ENCODE data around the gene SH3RF3.
A peak's percentile ranks its signal among the peaks of the same experiment; 100 is the strongest.

Gene SH3RF3

GRCh38 chr2:109236147-109236546 lies 107.1 kb downstream of the SH3RF3 start:
- H3K4me3 ChIP-seq (ENCODE audit: control insufficient read depth in 1 of 7, extremely low read depth in 1 of 7, insufficient read depth in 4 of 7, low read depth in 2 of 7, low read length in 6 of 7), result no peak overlapping the region
- H3K27ac ChIP-seq (ENCODE audit: insufficient read depth in 1 of 2, low read depth in 1 of 2, low read length in 2 of 2, poor library complexity in 1 of 2, severe bottlenecking in 2 of 2), result no peak overlapping the region
- ChIA-PET POLR2A (no interaction called here), CTCF (interaction anchor here (1.0 to 1.3 kb wide), 2 partner anchors 9 to 18 kb away, joined by 3 to 4 read pairs; no protein-coding TSS in a partner anchor)
- peaks cover 0 to 2% (median 0%) of the 10 kb centered on the region in 5 experiments for H3K9me3 ChIP-seq (ENCODE audit: control extremely low read depth in 1 of 5, control insufficient read depth in 4 of 5, insufficient read depth in 2 of 5, low read depth in 1 of 5, low read length in 4 of 5)
- H3K4me1 ChIP-seq (ENCODE audit: control extremely low read depth in 1 of 4, control insufficient read depth in 4 of 4, insufficient read depth in 4 of 4, low read length in 3 of 4), result peaks cover 18 to 45% (median 30%) of the 10 kb centered on the region in 4 experiments
- no peaks in the 10 kb centered on the region for H3K36me3 ChIP-seq (ENCODE audit: control insufficient read depth in 4 of 4, insufficient read depth in 4 of 4, low read length in 3 of 4)
- no peak for DNase-seq
- no peaks in the 10 kb centered on the region for H3K27me3 ChIP-seq (replicated peaks in 2 of 5; ENCODE audit: control insufficient read depth in 4 of 5, insufficient read depth in 5 of 5, low read length in 4 of 5)
- 92% methylated on average over 2 of the region's 4 CpGs for WGBS (ENCODE audit: insufficient coverage)

- ChIA-PET CTCF (interaction anchor here (0.7 to 1.9 kb wide), 5 partner anchors 14 to 273 kb away, joined by 3 to 5 read pairs (median 3); no protein-coding TSS in a partner anchor), POLR2A (interaction anchor here (1.0 to 1.4 kb wide), 3 partner anchors 29 to 270 kb away, joined by 3 to 4 read pairs (median 3); no protein-coding TSS in a partner anchor)
- Histone ChIP-seq H3K4me1 (ENCODE audit: control extremely low read depth in 1 of 4, control insufficient read depth in 4 of 4, insufficient read depth in 4 of 4, low read length in 3 of 4) (peaks cover 18 to 41% (median 29%) of the 10 kb centered on the region in 4 experiments), H3K4me3 (ENCODE audit: control insufficient read depth in 1 of 7, extremely low read depth in 1 of 7, insufficient read depth in 4 of 7, low read depth in 2 of 7, low read length in 6 of 7) (no peak overlapping the region), H3K27me3 (replicated peaks in 2 of 5; ENCODE audit: control insufficient read depth in 4 of 5, insufficient read depth in 5 of 5, low read length in 4 of 5) (no peaks in the 10 kb centered on the region), H3K36me3 (ENCODE audit: control insufficient read depth in 4 of 4, insufficient read depth in 4 of 4, low read length in 3 of 4) (no peaks in the 10 kb centered on the region), H3K27ac (ENCODE audit: insufficient read depth in 1 of 2, low read depth in 1 of 2, low read length in 2 of 2, poor library complexity in 1 of 2, severe bottlenecking in 2 of 2) (no peak overlapping the region), H3K9me3 (ENCODE audit: control extremely low read depth in 1 of 5, control insufficient read depth in 4 of 5, insufficient read depth in 2 of 5, low read depth in 1 of 5, low read length in 4 of 5) (peaks cover 0 to 2% (median 0%) of the 10 kb centered on the region in 5 experiments)
- DNase-seq, result no peak
- WGBS (ENCODE audit: insufficient coverage), result no CpG with 5 or more reads among the region's 2 CpGs
Observed at GRCh38 chr2:109237792-109238191, 108.8 kb downstream of the SH3RF3 start.

GRCh38 chr2:109238580-109238979 lies 109.6 kb downstream of the SH3RF3 start:
- no peaks in the 10 kb centered on the region for H3K36me3 ChIP-seq (ENCODE audit: control insufficient read depth in 4 of 4, insufficient read depth in 4 of 4, low read length in 3 of 4)
- peaks cover 18 to 48% (median 29%) of the 10 kb centered on the region in 4 experiments for H3K4me1 ChIP-seq (ENCODE audit: control extremely low read depth in 1 of 4, control insufficient read depth in 4 of 4, insufficient read depth in 4 of 4, low read length in 3 of 4)
- ChIA-PET CTCF (interaction anchor here (0.7 to 1.9 kb wide), 6 partner anchors 12 to 244 kb away, joined by 3 to 6 read pairs (median 3); partner anchors contain the start of gene SH3RF3), POLR2A (interaction anchor here (1.3 to 1.8 kb wide), 3 partner anchors 20 to 36 kb away, joined by 3 to 5 read pairs (median 4); no protein-coding TSS in a partner anchor)
- peak; percentile 86 to 97 (median 94) for DNase-seq
- peaks cover 0 to 2% (median 0%) of the 10 kb centered on the region in 5 experiments for H3K9me3 ChIP-seq (ENCODE audit: control extremely low read depth in 1 of 5, control insufficient read depth in 4 of 5, insufficient read depth in 2 of 5, low read depth in 1 of 5, low read length in 4 of 5)
- no peaks in the 10 kb centered on the region for H3K27me3 ChIP-seq (replicated peaks in 2 of 5; ENCODE audit: control insufficient read depth in 4 of 5, insufficient read depth in 5 of 5, low read length in 4 of 5)
- WGBS (ENCODE audit: insufficient coverage), result 0% methylated on average over 4 of the region's 4 CpGs
- H3K4me3 ChIP-seq (ENCODE audit: control insufficient read depth in 1 of 7, extremely low read depth in 1 of 7, insufficient read depth in 4 of 7, low read depth in 2 of 7, low read length in 6 of 7), result peak overlapping the region in 2 of 7 experiments; percentile 43 to 48
- H3K27ac ChIP-seq (ENCODE audit: insufficient read depth in 1 of 2, low read depth in 1 of 2, low read length in 2 of 2, poor library complexity in 1 of 2, severe bottlenecking in 2 of 2), result no peak overlapping the region

GRCh38 chr2:109239720-109240119 lies 110.7 kb downstream of the SH3RF3 start:
- 79% methylated on average over 2 of the region's 6 CpGs for WGBS (ENCODE audit: insufficient coverage)
- no peaks in the 10 kb centered on the region for H3K36me3 ChIP-seq (ENCODE audit: control insufficient read depth in 4 of 4, insufficient read depth in 4 of 4, low read length in 3 of 4)
- ChIA-PET CTCF (interaction anchor here (1.3 to 1.5 kb wide), 2 partner anchors 14 to 25 kb away, joined by 4 to 6 read pairs; no protein-coding TSS in a partner anchor), POLR2A (interaction anchor here (1.8 kb wide), 1 partner anchor 21 kb away, joined by 5 read pairs; no protein-coding TSS in a partner anchor)
- H3K27ac ChIP-seq (ENCODE audit: insufficient read depth in 1 of 2, low read depth in 1 of 2, low read length in 2 of 2, poor library complexity in 1 of 2, severe bottlenecking in 2 of 2), result no peak overlapping the region
- DNase-seq, result peak in 2 of 3 donors; percentile 54 to 74
- no peaks in the 10 kb centered on the region for H3K27me3 ChIP-seq (replicated peaks in 2 of 5; ENCODE audit: control insufficient read depth in 4 of 5, insufficient read depth in 5 of 5, low read length in 4 of 5)
- H3K4me3 ChIP-seq (ENCODE audit: control insufficient read depth in 1 of 7, extremely low read depth in 1 of 7, insufficient read depth in 4 of 7, low read depth in 2 of 7, low read length in 6 of 7), result no peak overlapping the region
- H3K4me1 ChIP-seq (ENCODE audit: control extremely low read depth in 1 of 4, control insufficient read depth in 4 of 4, insufficient read depth in 4 of 4, low read length in 3 of 4), result peaks cover 18 to 48% (median 29%) of the 10 kb centered on the region in 4 experiments
- no peaks in the 10 kb centered on the region for H3K9me3 ChIP-seq (ENCODE audit: control extremely low read depth in 1 of 5, control insufficient read depth in 4 of 5, insufficient read depth in 2 of 5, low read depth in 1 of 5, low read length in 4 of 5)

GRCh38 chr2:109242210-109242653 lies 113.2 kb downstream of the SH3RF3 start:
- Histone ChIP-seq H3K4me3 (ENCODE audit: control insufficient read depth in 1 of 7, extremely low read depth in 1 of 7, insufficient read depth in 4 of 7, low read depth in 2 of 7, low read length in 6 of 7) (no peak overlapping the region), H3K36me3 (ENCODE audit: control insufficient read depth in 4 of 4, insufficient read depth in 4 of 4, low read length in 3 of 4) (no peaks in the 10 kb centered on the region), H3K9me3 (ENCODE audit: control extremely low read depth in 1 of 5, control insufficient read depth in 4 of 5, insufficient read depth in 2 of 5, low read depth in 1 of 5, low read length in 4 of 5) (no peaks in the 10 kb centered on the region), H3K4me1 (ENCODE audit: control extremely low read depth in 1 of 4, control insufficient read depth in 4 of 4, insufficient read depth in 4 of 4, low read length in 3 of 4) (peaks cover 12 to 41% (median 21%) of the 10 kb centered on the region in 4 experiments), H3K27ac (ENCODE audit: insufficient read depth in 1 of 2, low read depth in 1 of 2, low read length in 2 of 2, poor library complexity in 1 of 2, severe bottlenecking in 2 of 2) (no peak overlapping the region), H3K27me3 (replicated peaks in 2 of 5; ENCODE audit: control insufficient read depth in 4 of 5, insufficient read depth in 5 of 5, low read length in 4 of 5) (peaks cover 0 to 2% (median 0%) of the 10 kb centered on the region in 5 experiments)
- 95% methylated on average over 7 of the region's 7 CpGs for WGBS (ENCODE audit: insufficient coverage)
- DNase-seq, result no peak
- POLR2A ChIA-PET, result no interaction called here
- CTCF ChIA-PET, result no interaction called here

GRCh38 chr2:109242654-109243331 lies 113.8 kb downstream of the SH3RF3 start:
- H3K36me3 ChIP-seq (ENCODE audit: control insufficient read depth in 4 of 4, insufficient read depth in 4 of 4, low read length in 3 of 4), result no peaks in the 10 kb centered on the region
- H3K27ac ChIP-seq (ENCODE audit: insufficient read depth in 1 of 2, low read depth in 1 of 2, low read length in 2 of 2, poor library complexity in 1 of 2, severe bottlenecking in 2 of 2), result no peak overlapping the region
- no peak overlapping the region for H3K4me3 ChIP-seq (ENCODE audit: control insufficient read depth in 1 of 7, extremely low read depth in 1 of 7, insufficient read depth in 4 of 7, low read depth in 2 of 7, low read length in 6 of 7)
- H3K4me1 ChIP-seq (ENCODE audit: control extremely low read depth in 1 of 4, control insufficient read depth in 4 of 4, insufficient read depth in 4 of 4, low read length in 3 of 4), result peaks cover 11 to 35% (median 18%) of the 10 kb centered on the region in 4 experiments
- H3K27me3 ChIP-seq (replicated peaks in 2 of 5; ENCODE audit: control insufficient read depth in 4 of 5, insufficient read depth in 5 of 5, low read length in 4 of 5), result peaks cover 0 to 2% (median 0%) of the 10 kb centered on the region in 5 experiments
- 99% methylated on average over 11 of the region's 12 CpGs for WGBS (ENCODE audit: insufficient coverage)
- DNase-seq, result no peak
- no peaks in the 10 kb centered on the region for H3K9me3 ChIP-seq (ENCODE audit: control extremely low read depth in 1 of 5, control insufficient read depth in 4 of 5, insufficient read depth in 2 of 5, low read depth in 1 of 5, low read length in 4 of 5)
- CTCF ChIA-PET, result no interaction called here
- POLR2A ChIA-PET, result no interaction called here

Measured in common myeloid progenitor, CD34-positive (primary cell).